ENCODE measurements around the gene IQGAP3. TPM values are rescaled to one million over a fixed set of nuclear protein-coding genes. Genes with fewer than 3 reads are reported as not detected.
A peak's percentile ranks its signal among the peaks of the same experiment; 100 is the strongest.
"Not testable (repeated sequence)": the region's sequence is repeated elsewhere in the genome, so short reads cannot be mapped to it uniquely, and the experiment has no call there.

Gene IQGAP3
- 34.8 and 47.1 TPM in 2 replicates for total RNA-seq (2014; rRNA removed; shearing (Covaris generic); ENCODE audit: low replicate concordance)

DNA sequence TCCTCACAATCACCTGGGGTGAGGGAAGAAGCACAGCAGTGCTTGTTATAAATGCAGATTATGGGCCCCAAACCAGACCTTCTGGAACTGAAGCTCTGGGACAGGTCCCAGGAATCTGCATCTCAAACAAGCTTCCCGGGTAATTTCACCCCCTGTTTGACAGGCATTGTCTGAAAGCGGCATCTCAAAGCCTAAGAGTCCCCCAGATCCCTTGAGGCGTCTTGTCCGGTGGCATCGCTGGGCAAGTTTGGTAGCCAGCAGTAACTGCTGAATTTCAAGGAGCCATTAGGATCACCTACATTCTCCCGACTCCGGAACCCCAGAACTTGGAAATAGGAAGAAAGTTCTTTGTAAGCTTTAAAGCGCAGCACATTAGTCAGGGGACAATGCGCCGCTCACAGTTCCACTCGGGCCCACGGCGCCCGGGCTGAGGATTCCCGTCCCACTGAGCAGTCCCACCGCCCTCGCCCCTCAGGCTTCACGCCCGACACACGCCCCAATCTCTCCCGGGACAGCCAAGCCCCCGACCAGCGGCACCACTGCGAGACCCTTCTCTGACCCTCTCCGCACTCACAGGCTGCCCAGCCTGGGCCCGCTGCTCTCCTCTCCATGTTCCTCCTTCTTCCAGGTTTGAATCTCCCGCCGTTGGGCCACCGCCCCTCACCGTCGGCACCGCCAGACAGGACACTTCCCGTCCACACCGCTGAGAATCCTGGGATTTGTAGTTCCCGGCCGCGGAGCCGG, at the start of gene IQGAP3:
Gene IQGAP3, minus strand, starts transcription at position 647 of the 744 bp plus-strand sequence. Its CDS starts 36 bp downstream, at position 611.
- DNase-seq (ENCODE audit: low read depth) = peak; percentile 78
- in situ Hi-C loops (cut with HindIII; ENCODE audit: low pct_unique_long_range_greater_than_20kb, low sequenced_read_pairs) = no loop called here

DNA sequence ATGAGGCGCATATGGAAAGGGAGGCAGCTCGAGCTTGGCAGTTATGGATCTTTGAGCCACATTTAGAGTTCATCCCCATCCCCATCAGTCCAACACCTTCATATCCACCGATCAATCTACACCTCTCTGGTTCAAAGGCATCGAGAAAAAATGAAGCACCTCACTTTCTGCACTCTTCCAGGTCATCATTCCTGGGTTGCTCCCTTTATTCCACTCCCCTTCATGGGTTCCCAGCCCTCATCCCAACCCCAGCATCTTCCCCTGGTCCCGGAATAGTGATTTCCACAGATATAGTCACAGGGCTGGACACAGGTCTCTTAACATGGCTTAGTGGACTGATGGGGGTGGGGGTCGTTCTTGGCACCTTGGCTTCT, 47.2 kb upstream of the IQGAP3 start:
- in situ Hi-C loops (cut with HindIII; ENCODE audit: low pct_unique_long_range_greater_than_20kb, low sequenced_read_pairs) = no loop called here

DNA sequence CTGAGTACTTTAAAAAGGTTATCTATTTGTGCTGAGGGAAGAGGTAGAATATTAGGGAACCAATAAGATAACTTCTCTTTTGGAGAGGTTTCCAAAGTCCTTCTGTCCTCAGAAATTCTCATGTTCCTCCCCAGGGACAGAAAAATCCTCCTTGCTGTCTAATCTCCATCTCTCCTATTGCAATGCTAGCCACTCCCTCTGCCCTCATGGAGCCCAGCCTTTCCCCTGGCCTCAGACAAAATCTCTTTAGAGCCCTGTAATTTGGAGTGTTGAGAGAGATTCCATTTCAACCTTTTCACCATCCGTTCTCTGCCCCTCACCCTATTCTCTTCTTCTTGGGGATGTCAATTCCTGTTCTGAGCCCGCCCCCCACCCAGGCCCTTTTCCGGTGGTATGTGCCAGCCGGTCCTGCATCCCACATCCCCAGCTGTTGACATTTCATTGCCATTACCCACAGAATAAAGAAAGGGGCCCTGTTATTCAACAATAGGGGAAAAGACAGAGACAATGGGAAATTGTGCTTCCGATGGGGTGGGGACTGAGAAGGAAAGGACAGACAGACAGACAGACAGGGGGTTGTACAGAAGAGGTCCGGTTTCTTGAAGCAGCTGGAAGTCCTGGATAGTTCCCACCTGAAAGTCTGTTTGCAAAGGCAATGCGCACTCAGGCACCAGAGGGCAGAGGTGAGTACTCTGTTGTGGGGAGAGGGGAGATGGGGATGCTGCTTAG, 46.7 kb upstream of the IQGAP3 start, which contains the start of gene HAPLN2:
Gene HAPLN2, plus strand, starts transcription at position 563 of the 729 bp plus-strand sequence. CDS start 4,076 bp downstream, outside the sequence.
- no peak for DNase-seq (ENCODE audit: low read depth)
- in situ Hi-C loops (cut with HindIII; ENCODE audit: low pct_unique_long_range_greater_than_20kb, low sequenced_read_pairs) = no loop called here

More for the DNA sequence above, 47.2 kb upstream of the IQGAP3 start:
- no peak for DNase-seq (ENCODE audit: low read depth)

DNA sequence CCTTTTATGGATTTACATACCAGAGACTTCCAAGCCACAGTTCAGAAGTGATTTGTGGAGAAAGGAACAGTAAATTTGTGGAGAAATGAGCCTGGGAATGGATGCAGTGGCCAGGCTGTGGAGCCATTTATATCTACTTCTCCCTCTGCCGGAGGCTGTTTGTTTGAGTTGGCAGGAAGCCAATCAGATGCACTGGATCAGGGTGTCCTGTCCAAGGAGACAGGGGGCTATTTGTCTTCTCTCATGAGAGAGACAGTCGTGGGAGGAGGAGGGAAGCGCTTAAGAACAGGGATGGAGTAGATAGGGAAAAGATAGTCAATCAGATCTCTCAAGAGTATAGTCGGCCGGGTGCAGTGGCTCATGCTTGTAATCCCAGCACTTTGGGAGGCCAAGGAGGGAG, 44.1 kb upstream of the IQGAP3 start:
- in situ Hi-C loops (cut with HindIII; ENCODE audit: low pct_unique_long_range_greater_than_20kb, low sequenced_read_pairs) = no loop called here

GRCh38 chr1:156615946-156616345, 43.6 kb upstream of the IQGAP3 start:
- no peak for DNase-seq (ENCODE audit: low read depth)
- in situ Hi-C loops (cut with HindIII; ENCODE audit: low pct_unique_long_range_greater_than_20kb, low sequenced_read_pairs) = no loop called here

More for the DNA sequence above, 44.1 kb upstream of the IQGAP3 start:
- peak; percentile 54 for DNase-seq (ENCODE audit: low read depth)

DNA sequence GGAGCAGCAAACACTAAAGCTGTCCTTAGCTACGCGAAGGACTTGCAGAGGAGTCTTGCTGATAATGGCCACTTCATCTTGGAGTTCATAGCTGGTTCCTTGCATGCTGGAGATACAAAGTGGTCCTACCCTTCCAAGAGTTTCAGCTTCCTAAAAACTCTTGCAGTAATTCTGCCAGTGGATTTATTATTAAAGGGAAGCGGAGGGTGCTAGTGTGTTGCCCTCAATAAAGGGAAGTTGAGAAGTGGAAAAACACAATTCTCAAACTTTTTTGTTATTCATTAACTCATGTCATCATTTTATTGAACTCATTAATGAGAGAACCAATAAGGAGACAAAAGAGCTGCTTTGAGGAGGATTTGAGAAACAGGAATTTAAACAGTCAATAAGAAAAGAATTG, 40.3 kb upstream of the IQGAP3 start:
- no peak for DNase-seq (ENCODE audit: low read depth)
- in situ Hi-C loops (cut with HindIII; ENCODE audit: low pct_unique_long_range_greater_than_20kb, low sequenced_read_pairs) = no loop called here

DNA sequence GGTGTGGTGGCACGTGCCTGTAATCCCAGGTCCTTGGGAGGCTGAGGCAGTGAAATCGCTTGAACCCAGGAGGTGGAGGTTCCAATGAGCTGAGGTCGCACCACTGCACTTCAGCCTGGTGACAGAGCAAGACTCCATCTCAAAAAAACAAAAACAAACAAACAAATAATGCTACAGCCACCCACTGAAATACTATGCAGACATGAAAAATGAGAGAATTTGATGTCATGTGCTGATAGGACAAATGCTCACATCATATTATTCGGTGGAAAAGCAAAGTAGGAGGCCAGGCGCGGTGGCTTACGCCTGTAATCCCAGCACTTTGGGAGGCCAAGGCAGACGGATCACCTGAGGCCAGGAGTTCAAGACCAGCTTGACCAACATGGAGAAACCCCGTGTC, 37.7 kb upstream of the IQGAP3 start:
- in situ Hi-C loops (cut with HindIII; ENCODE audit: low pct_unique_long_range_greater_than_20kb, low sequenced_read_pairs); DNase-seq (ENCODE audit: low read depth): not testable (repeated sequence)

DNA sequence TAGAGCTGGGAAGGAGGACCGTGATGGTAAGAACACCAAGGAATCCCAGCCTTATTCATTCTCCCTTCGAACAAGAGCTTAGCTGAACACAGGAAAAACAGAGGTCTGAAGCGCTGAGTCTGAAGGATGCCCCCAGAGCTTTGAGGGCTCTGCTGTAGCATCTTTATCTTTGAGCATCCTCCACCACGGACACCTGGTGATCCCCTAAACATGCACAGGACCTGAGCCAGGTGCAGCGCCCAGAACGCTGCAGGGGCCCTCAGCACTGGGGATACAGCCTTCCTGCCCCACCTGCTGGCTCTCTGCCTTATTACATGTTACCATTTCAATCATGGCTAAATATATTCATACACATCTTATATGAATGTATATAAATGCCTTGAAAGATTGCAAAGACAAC, 36.6 kb upstream of the IQGAP3 start:
- no peak for DNase-seq (ENCODE audit: low read depth)
- in situ Hi-C loops (cut with HindIII; ENCODE audit: low pct_unique_long_range_greater_than_20kb, low sequenced_read_pairs) = no loop called here

GRCh38 chr1:156608036-156608674, 35.8 kb upstream of the IQGAP3 start:
- in situ Hi-C loops (cut with HindIII; ENCODE audit: low pct_unique_long_range_greater_than_20kb, low sequenced_read_pairs) = no loop called here
- peak; percentile 48 for DNase-seq (ENCODE audit: low read depth)

DNA sequence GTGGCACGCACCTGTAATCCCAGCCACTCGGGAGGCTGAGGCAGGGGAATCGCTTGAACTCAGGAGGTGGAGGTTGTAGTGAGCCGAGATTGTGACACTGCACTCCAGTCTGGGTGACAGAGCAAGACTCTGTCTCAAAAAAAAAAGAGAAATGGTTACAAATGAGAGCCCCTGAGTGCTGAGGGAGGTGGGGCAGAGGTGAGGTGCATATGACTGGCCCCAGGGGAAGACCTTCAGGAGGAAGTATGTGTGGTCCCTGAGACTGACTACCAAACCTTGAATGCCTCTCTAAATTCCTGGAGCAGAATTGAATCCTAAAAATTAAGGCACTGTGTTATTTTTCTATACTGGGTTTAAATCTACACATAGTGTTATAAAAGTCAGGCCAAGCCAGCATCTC, 35.0 kb upstream of the IQGAP3 start:
- in situ Hi-C loops (cut with HindIII; ENCODE audit: low pct_unique_long_range_greater_than_20kb, low sequenced_read_pairs); DNase-seq (ENCODE audit: low read depth): not testable (repeated sequence)

- in situ Hi-C loops (cut with HindIII; ENCODE audit: low pct_unique_long_range_greater_than_20kb, low sequenced_read_pairs) = no loop called here
- no peak for DNase-seq (ENCODE audit: low read depth)
These were observed 30.2 kb upstream of the IQGAP3 start for GRCh38 chr1:156602557-156602993.

GRCh38 chr1:156601892-156602291, 29.5 kb upstream of the IQGAP3 start:
- no peak for DNase-seq (ENCODE audit: low read depth)
- in situ Hi-C loops (cut with HindIII; ENCODE audit: low pct_unique_long_range_greater_than_20kb, low sequenced_read_pairs) = no loop called here

GRCh38 chr1:156601122-156601830, 28.9 kb upstream of the IQGAP3 start, which contains the start of gene GPATCH4:
GPATCH4 (minus strand) TSS chr1:156601479.
- in situ Hi-C loops (cut with HindIII; ENCODE audit: low pct_unique_long_range_greater_than_20kb, low sequenced_read_pairs) = no loop called here

DNA sequence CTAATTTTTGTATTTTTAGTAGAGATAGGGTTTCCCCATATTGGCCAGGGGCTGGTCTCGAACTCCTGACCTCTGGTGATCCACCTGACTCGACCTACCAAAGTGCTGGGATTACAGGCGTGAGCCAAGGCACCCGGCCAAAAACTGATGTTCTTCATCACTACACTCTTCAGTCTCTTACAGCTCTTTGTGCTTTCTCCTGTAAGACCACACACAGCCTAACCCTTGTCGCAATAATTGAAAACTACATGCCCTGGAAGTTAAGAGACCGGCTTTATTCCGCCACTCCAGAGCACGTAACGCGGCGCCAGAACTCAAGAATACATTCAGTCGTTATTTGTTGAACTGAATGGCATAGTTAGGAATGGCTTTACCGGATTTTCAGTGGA, 28.4 kb upstream of the IQGAP3 start:
- DNase-seq (ENCODE audit: low read depth) = no peak
- in situ Hi-C loops (cut with HindIII; ENCODE audit: low pct_unique_long_range_greater_than_20kb, low sequenced_read_pairs) = no loop called here

More at GRCh38 chr1:156601122-156601830, 28.9 kb upstream of the IQGAP3 start, which contains the start of gene GPATCH4:
- peak; percentile 81 for DNase-seq (ENCODE audit: low read depth)

DNA sequence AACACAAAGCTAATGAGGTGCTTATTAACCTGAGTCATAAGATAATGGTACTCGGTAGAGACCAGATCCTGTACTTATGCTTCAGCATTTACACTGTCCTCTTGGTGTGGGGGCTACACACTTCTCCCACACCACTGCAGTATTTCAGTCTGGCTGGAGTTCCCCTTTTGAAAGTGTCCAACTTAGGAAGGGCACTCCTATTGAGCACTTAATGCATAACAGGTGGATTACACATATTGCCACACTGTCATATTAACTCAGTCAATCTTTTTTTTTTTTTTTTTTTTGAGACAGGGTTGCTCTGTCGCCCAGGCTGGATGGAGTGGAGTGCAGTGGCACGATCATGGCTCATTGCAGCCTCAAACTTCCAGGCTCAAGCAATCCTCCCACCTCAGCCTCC, 27.4 kb upstream of the IQGAP3 start:
- peak; percentile 36 for DNase-seq (ENCODE audit: low read depth)
- in situ Hi-C loops (cut with HindIII; ENCODE audit: low pct_unique_long_range_greater_than_20kb, low sequenced_read_pairs) = no loop called here

- in situ Hi-C loops (cut with HindIII; ENCODE audit: low pct_unique_long_range_greater_than_20kb, low sequenced_read_pairs) = no loop called here
- DNase-seq (ENCODE audit: low read depth) = no peak
These were observed 26.5 kb upstream of the IQGAP3 start for GRCh38 chr1:156598731-156599432.

- no peak for DNase-seq (ENCODE audit: low read depth)
- in situ Hi-C loops (cut with HindIII; ENCODE audit: low pct_unique_long_range_greater_than_20kb, low sequenced_read_pairs) = no loop called here
These were observed 25.8 kb upstream of the IQGAP3 start for GRCh38 chr1:156598125-156598524.

- in situ Hi-C loops (cut with HindIII; ENCODE audit: low pct_unique_long_range_greater_than_20kb, low sequenced_read_pairs) = no loop called here
These were observed 24.1 kb upstream of the IQGAP3 start for GRCh38 chr1:156596426-156596825.

More at GRCh38 chr1:156596426-156596825, 24.1 kb upstream of the IQGAP3 start:
- DNase-seq (ENCODE audit: low read depth) = no peak

Data from Caki2 (cell line).